Tibial nerve (tissue), 4 donors: ENCODE data around the gene LSMEM2. TPM values are rescaled to one million over a fixed set of nuclear protein-coding genes. Genes with fewer than 3 reads are reported as not detected.
"Not testable (repeated sequence)": the region's sequence is repeated elsewhere in the genome, so short reads cannot be mapped to it uniquely, and the experiment has no call there.

Source experiments
- DNase-seq, 2 donors: peaks; one replicate each; pipeline ENCODE4 v3.0.0-alpha.2; 2019; ENCODE audit warnings: low spot score in 2 of 2
- H3K27ac ChIP-seq, 4 donors: fragments of 200-600 bp; sonication (generic) in 3 of 4; one replicate each; pipeline ENCODE4 v1.5.1; 2017 to 2019; ENCODE audit warnings: mild to moderate bottlenecking in 1 of 4
- H3K27me3 ChIP-seq, 2 donors: fragments of 200-600 bp; sonication (generic) in 1 of 2; one replicate each; pipeline versions ENCODE4 v1.5.1 to v1.6.0; 2017 to 2019
- H3K36me3 ChIP-seq, 3 donors: fragments of 200-600 bp; sonication (generic); one replicate each; pipeline ENCODE4 v1.5.1; 2018 to 2019
- H3K4me1 ChIP-seq, 4 donors: fragments of 200-600 bp; sonication (generic) in 3 of 4; one replicate each; pipeline ENCODE4 v1.5.1; 2017 to 2019
- H3K4me3 ChIP-seq, 4 donors: fragments of 200-600 bp; sonication (generic) in 3 of 4; one replicate each; pipeline ENCODE4 v1.5.1; 2017 to 2019; ENCODE audit warnings: mild to moderate bottlenecking in 1 of 4, moderate library complexity in 1 of 4
- H3K9me3 ChIP-seq, 4 donors: fragments of 200-600 bp; sonication (generic) in 3 of 4; one replicate each; pipeline ENCODE4 v1.5.1; 2017 to 2019
- CTCF ChIP-seq, 5 experiments: fragments of 200-600 bp in 3 of 5; fragments of 450-650 bp in 2 of 5; sonication (generic) in 3 of 5; IDR thresholded peaks; one replicate each; pipeline ENCODE4 v1.5.1; 2016 to 2019; ENCODE audit warnings: antibody characterized with exemption in 5 of 5, mild to moderate bottlenecking in 3 of 5, moderate library complexity in 2 of 5
- EP300 ChIP-seq, 2 donors: sonication (generic); formaldehyde crosslinking; IDR thresholded peaks; one replicate each; pipeline ENCODE4 v1.6.1; 2017; ENCODE audit warnings: antibody characterized with exemption in 2 of 2, mild to moderate bottlenecking in 1 of 2
- POLR2A ChIP-seq, 2 donors: fragments of 450-650 bp; IDR thresholded peaks; one replicate each; pipeline ENCODE4 v1.6.1; 2017; ENCODE audit warnings: antibody characterized with exemption in 2 of 2, mild to moderate bottlenecking in 2 of 2, moderate library complexity in 2 of 2
- WGBS, 2 donors: methylation state at CpG; one replicate each; pipeline ENCODE4 v1.1.5; 2018; 5-methylcytosine and 5-hydroxymethylcytosine counted together
- total RNA-seq, 4 donors: library from RNA; depleted of rRNA; stranded (reverse); fragments of >200 nt; gene quantifications; one replicate each; pipeline ENCODE4 v1.1.0, GENCODE V29; 2016

LSMEM2 gene
- total RNA-seq, 4 donors from 2014 or later, result 2.0 to 3.1 (median 2.5) TPM

- H3K4me1 ChIP-seq, result peaks cover 0 to 100% (median 72%) of the 10 kb centered on the region in 4 donors
Measured at GRCh38 chr3:50269460-50269859, 9.4 kb upstream of the LSMEM2 start.

GRCh38 chr3:50269977-50270413 is 8.9 kb upstream of the LSMEM2 start:
- peak overlapping the region; percentile 85 to 98 (median 97) for H3K27ac ChIP-seq
- peak overlapping the region; percentile 45 to 63 (median 48) for H3K4me3 ChIP-seq
- no peaks in the 10 kb centered on the region for H3K9me3 ChIP-seq
- H3K4me1 ChIP-seq, result peaks cover 0 to 100% (median 74%) of the 10 kb centered on the region in 4 donors
- H3K36me3 ChIP-seq, result no peaks in the 10 kb centered on the region
- TF ChIP-seq EP300 (IDR thresholded peaks at IDR 0.05), result no peak
- peak in 1 of 5 experiments; percentile 14 for TF ChIP-seq CTCF (IDR thresholded peaks at IDR 0.05)
- no peak for TF ChIP-seq POLR2A (IDR thresholded peaks at IDR 0.05)
- DNase-seq, result no peak
- H3K27me3 ChIP-seq, result peaks cover 0 to 3% of the 10 kb centered on the region in 2 donors
- WGBS, 2 donors, result 0 to 100% methylated on average over 1 of the region's 8 CpGs

More at GRCh38 chr3:50269460-50269859, 9.4 kb upstream of the LSMEM2 start:
- no peaks in the 10 kb centered on the region for H3K9me3 ChIP-seq
- no peak for TF ChIP-seq POLR2A (IDR thresholded peaks at IDR 0.05)
- no peak for TF ChIP-seq CTCF (IDR thresholded peaks at IDR 0.05)
- TF ChIP-seq EP300 (IDR thresholded peaks at IDR 0.05), result no peak
- peak overlapping the region; percentile 45 to 63 (median 48) for H3K4me3 ChIP-seq
- WGBS, 2 donors, result 38 to 41% methylated on average over 4 of the region's 4 CpGs
- no peaks in the 10 kb centered on the region for H3K27me3 ChIP-seq
- H3K36me3 ChIP-seq, result no peaks in the 10 kb centered on the region
- H3K27ac ChIP-seq, result peak overlapping the region; percentile 85 to 98 (median 97)
- no peak for DNase-seq

GRCh38 chr3:50270422-50271224 is 8.3 kb upstream of the LSMEM2 start:
- H3K4me3 ChIP-seq, result peak overlapping the region; percentile 45 to 63 (median 48)
- TF ChIP-seq CTCF (IDR thresholded peaks at IDR 0.05) (no peak), EP300 (IDR thresholded peaks at IDR 0.05) (peak in 1 of 2 donors; percentile 68), POLR2A (IDR thresholded peaks at IDR 0.05) (peak in 1 of 2 donors; percentile 14)
- WGBS, 2 donors, result 25 to 44% methylated on average over 17 to 18 of the region's 19 CpGs
- H3K27ac ChIP-seq, result peak overlapping the region; percentile 85 to 98 (median 97)
- peaks cover 0 to 4% (median 0%) of the 10 kb centered on the region in 3 donors for H3K36me3 ChIP-seq
- no peaks in the 10 kb centered on the region for H3K9me3 ChIP-seq
- H3K27me3 ChIP-seq, result peaks cover 0 to 8% of the 10 kb centered on the region in 2 donors
- no peak for DNase-seq
- H3K4me1 ChIP-seq, result peaks cover 0 to 100% (median 73%) of the 10 kb centered on the region in 4 donors

GRCh38 chr3:50271314-50271936 is 7.5 kb upstream of the LSMEM2 start:
- Histone ChIP-seq H3K4me1 (peaks cover 0 to 100% (median 69%) of the 10 kb centered on the region in 4 donors), H3K27ac (peak overlapping the region; percentile 85 to 98 (median 97)), H3K36me3 (peaks cover 0 to 12% (median 0%) of the 10 kb centered on the region in 3 donors), H3K9me3 (no peaks in the 10 kb centered on the region), H3K4me3 (peak overlapping the region; percentile 37 to 63 (median 46)), H3K27me3 (peaks cover 0 to 15% of the 10 kb centered on the region in 2 donors)
- 36 to 49% methylated on average over 10 of the region's 10 CpGs for WGBS, 2 donors
- TF ChIP-seq EP300 (IDR thresholded peaks at IDR 0.05) (no peak), CTCF (IDR thresholded peaks at IDR 0.05) (no peak), POLR2A (IDR thresholded peaks at IDR 0.05) (no peak)
- no peak for DNase-seq

GRCh38 chr3:50272538-50272910 is 6.4 kb upstream of the LSMEM2 start:
- Histone ChIP-seq H3K4me1 (peaks cover 0 to 91% (median 61%) of the 10 kb centered on the region in 4 donors), H3K27ac (peak overlapping the region; percentile 85 to 98 (median 97)), H3K4me3 (peak overlapping the region in 2 of 4 donors; percentile 37 to 50), H3K36me3 (peaks cover 0 to 19% (median 0%) of the 10 kb centered on the region in 3 donors), H3K27me3 (peaks cover 0 to 15% of the 10 kb centered on the region in 2 donors)
- H3K9me3 ChIP-seq, DNase-seq: not testable (repeated sequence)
- 50 to 54% methylated on average over 10 of the region's 10 CpGs for WGBS, 2 donors
